HS-27A (cell line): Measurements from ENCODE around the gene SLC6A11.

Source experiments
- DNase-seq: peaks from one replicate; pipeline ENCODE4 v3.0.0-alpha.2; 2012; ENCODE audit warnings: low read depth, missing footprints

Gene SLC6A11

GRCh38 chr3:10888518-10889090 is 72.6 kb downstream of the SLC6A11 start:
- no peak for DNase-seq

- DNase-seq, result no peak
Observed at GRCh38 chr3:10889206-10889960, 73.4 kb downstream of the SLC6A11 start.

GRCh38 chr3:10890665-10891064 is 74.6 kb downstream of the SLC6A11 start:
- no peak for DNase-seq

GRCh38 chr3:10892622-10893021 is 76.6 kb downstream of the SLC6A11 start:
- no peak for DNase-seq

- DNase-seq, result no peak
Observed at GRCh38 chr3:10901296-10901945, 85.4 kb downstream of the SLC6A11 start.

- no peak for DNase-seq
Observed at GRCh38 chr3:10907262-10907661, 91.2 kb downstream of the SLC6A11 start.

- DNase-seq, result no peak
Observed at GRCh38 chr3:10910367-10910766, 94.3 kb downstream of the SLC6A11 start.

GRCh38 chr3:10911350-10912002 is 95.4 kb downstream of the SLC6A11 start:
- no peak for DNase-seq

GRCh38 chr3:10912786-10913185 is 96.8 kb downstream of the SLC6A11 start:
- DNase-seq, result no peak

GRCh38 chr3:10915376-10915775 is 99.3 kb downstream of the SLC6A11 start:
- DNase-seq, result no peak

GRCh38 chr3:10917176-10917575 is 101.1 kb downstream of the SLC6A11 start:
- DNase-seq, result peak; percentile 29

GRCh38 chr3:10918011-10918410 is 102.0 kb downstream of the SLC6A11 start:
- no peak for DNase-seq

- no peak for DNase-seq
Observed at GRCh38 chr3:10919636-10920035, 103.6 kb downstream of the SLC6A11 start.

- DNase-seq, result no peak
Observed at GRCh38 chr3:10925436-10926255, 109.6 kb downstream of the SLC6A11 start.

GRCh38 chr3:10926256-10926810 is 110.3 kb downstream of the SLC6A11 start:
- no peak for DNase-seq

GRCh38 chr3:10926811-10927521 is 110.9 kb downstream of the SLC6A11 start:
- DNase-seq, result no peak

GRCh38 chr3:10927551-10927950 is 111.5 kb downstream of the SLC6A11 start:
- DNase-seq, result no peak

GRCh38 chr3:10928407-10928960 is 112.5 kb downstream of the SLC6A11 start:
- no peak for DNase-seq

- DNase-seq, result no peak
Observed at GRCh38 chr3:10928961-10929471, 113.0 kb downstream of the SLC6A11 start.

- DNase-seq, result no peak
Observed at GRCh38 chr3:10929978-10930665, 114.1 kb downstream of the SLC6A11 start.
